H1 (cell line): ENCODE measurements around the gene DSP. TPM values are rescaled to one million over a fixed set of nuclear protein-coding genes. Genes with fewer than 3 reads are reported as not detected.

ENCODE experiments used
- CTCF ChIA-PET: fragments of 300-600 bp; sonication (Branson Sonifier 250); formaldehyde crosslinking; loops from one replicate; lab custom pipeline; 2021; ENCODE audit not compliant: partially characterized antibody; lab: Charles Lee
- POLR2A ChIA-PET: fragments of 300-600 bp; sonication (Branson Sonifier 250); formaldehyde crosslinking; loops from one replicate; lab custom pipeline; 2021; ENCODE audit warnings: inconsistent platforms; ENCODE audit not compliant: partially characterized antibody; lab: Charles Lee
- DNase-seq, 2 experiments: peaks; one replicate each; pipeline versions ENCODE4 v3.0.0 to v3.0.0-alpha.2; 2010 to 2022; ENCODE audit warnings: low spot score in 2 of 2, low read depth in 1 of 2, mixed read lengths in 1 of 2
- FAIRE-seq: peaks from 2 replicates; lab custom pipeline; 2011; peaks lifted over from hg19 to GRCh38; lab: Jason Lieb, UNC
- H2AFZ ChIP-seq: 2 replicates; pipeline ENCODE4 v1.8.1; 2012; ENCODE audit warnings: low read length, inconsistent platforms
- H2AK5ac ChIP-seq: 2 replicates; pipeline ENCODE4 v1.6.1; 2013; ENCODE audit warnings: low read depth, low read length
- H2BK120ac ChIP-seq: replicated peaks from 2 replicates; pipeline ENCODE3; 2013; ENCODE audit warnings: low read depth, low read length, inconsistent platforms
- H2BK12ac ChIP-seq: 2 replicates; pipeline ENCODE4 v1.6.1; 2013; ENCODE audit warnings: low read depth, low read length
- H2BK15ac ChIP-seq: 2 replicates; pipeline ENCODE4 v1.6.1; 2013; ENCODE audit warnings: low read length
- H2BK20ac ChIP-seq: 2 replicates; pipeline ENCODE4 v1.6.1; 2013; ENCODE audit warnings: low read length
- H2BK5ac ChIP-seq: 2 replicates; pipeline ENCODE4 v1.6.1; 2013; ENCODE audit warnings: low read depth, low read length
- H3K14ac ChIP-seq: 2 replicates; pipeline ENCODE4 v1.6.1; 2013; ENCODE audit warnings: inconsistent platforms; ENCODE audit not compliant: insufficient read length
- H3K18ac ChIP-seq: 2 replicates; pipeline ENCODE4 v1.6.1; 2013; ENCODE audit warnings: low read length; ENCODE audit errors: extremely low read depth
- H3K23ac ChIP-seq: 2 replicates; pipeline ENCODE4 v1.6.1; 2013; ENCODE audit warnings: inconsistent platforms; ENCODE audit not compliant: insufficient read length
- H3K23me2 ChIP-seq: 2 replicates; pipeline ENCODE4 v1.6.1; 2013; ENCODE audit warnings: low read depth, low read length
- H3K27ac ChIP-seq: 2 replicates; pipeline ENCODE4 v1.6.1; 2011; ENCODE audit warnings: low read depth, low read length, inconsistent platforms
- H3K27me3 ChIP-seq, 4 experiments: replicated peaks in 1 of 4; 1 replicate in 1 of 4; 2 replicates in 3 of 4; pipeline versions ENCODE4 v1.6.1 to v1.8.1; 2011 to 2013; ENCODE audit warnings: low read length in 3 of 4, mild to moderate bottlenecking in 3 of 4, inconsistent platforms in 2 of 4, mixed read lengths in 2 of 4, moderate library complexity in 1 of 4; ENCODE audit not compliant: control insufficient read depth in 3 of 4, insufficient read depth in 3 of 4; ENCODE audit errors: extremely low read depth in 1 of 4
- H3K36me3 ChIP-seq, 4 experiments: 2 replicates each; pipeline versions ENCODE4 v1.6.1 to v1.8.1; 2011 to 2013; ENCODE audit warnings: mild to moderate bottlenecking in 4 of 4, low read length in 3 of 4, moderate library complexity in 2 of 4, control low read depth in 1 of 4, inconsistent platforms in 1 of 4; ENCODE audit not compliant: insufficient read depth in 4 of 4, control insufficient read depth in 2 of 4
- H3K4ac ChIP-seq: replicated peaks from 2 replicates; pipeline ENCODE3; 2013; ENCODE audit warnings: low read length, low read depth, mixed read lengths, inconsistent platforms; ENCODE audit not compliant: insufficient read length
- H3K4me1 ChIP-seq, 4 experiments: replicated peaks in 1 of 4; 1 replicate in 1 of 4; 2 replicates in 3 of 4; pipeline versions ENCODE4 v1.6.1 to v1.8.1; 2011 to 2013; ENCODE audit warnings: low read length in 3 of 4, inconsistent platforms in 2 of 4, mixed read lengths in 1 of 4; ENCODE audit not compliant: insufficient read depth in 4 of 4, control insufficient read depth in 3 of 4
- H3K4me2 ChIP-seq, 2 experiments: 2 replicates each; pipeline versions ENCODE4 v1.6.1 to v1.8.1; 2011 to 2013; ENCODE audit warnings: low read depth in 2 of 2, low read length in 2 of 2, control low read depth in 1 of 2, inconsistent platforms in 1 of 2, mild to moderate bottlenecking in 1 of 2; ENCODE audit not compliant: insufficient read depth in 1 of 2
- H3K4me3 ChIP-seq, 4 experiments: fragments of 200-600, 300-600 bp in 1 of 4; sonication (generic), shearing (Covaris generic), sonication (Bioruptor Twin) in 1 of 4; 2 replicates each; pipeline versions ENCODE4 v1.5.1 to v1.8.1; 2011 to 2016; ENCODE audit warnings: low read length in 4 of 4, low read depth in 3 of 4, control low read depth in 2 of 4, inconsistent platforms in 2 of 4, mild to moderate bottlenecking in 2 of 4, mixed read lengths in 1 of 4, moderate library complexity in 1 of 4; ENCODE audit not compliant: insufficient read depth in 2 of 4; ENCODE audit errors: extremely low read depth in 1 of 4
- H3K56ac ChIP-seq: replicated peaks from 2 replicates; pipeline ENCODE3; 2013; ENCODE audit warnings: low read depth, mild to moderate bottlenecking, mixed read lengths, low read length, inconsistent platforms; ENCODE audit not compliant: insufficient read length
- H3K79me1 ChIP-seq: 2 replicates; pipeline ENCODE4 v1.6.1; 2013; ENCODE audit warnings: low read depth, low read length, control low read depth
- H3K79me2 ChIP-seq, 2 experiments: 2 replicates each; pipeline versions ENCODE4 v1.6.1 to v1.8.1; 2012 to 2013; ENCODE audit warnings: low read length in 2 of 2, mild to moderate bottlenecking in 2 of 2, inconsistent platforms in 1 of 2; ENCODE audit not compliant: insufficient read depth in 2 of 2, control insufficient read depth in 1 of 2
- H3K9ac ChIP-seq, 4 experiments: replicated peaks in 1 of 4; 1 replicate in 1 of 4; 2 replicates in 3 of 4; pipeline versions ENCODE4 v1.6.1 to v1.8.1; 2011 to 2013; ENCODE audit warnings: low read depth in 3 of 4, low read length in 3 of 4, control low read depth in 2 of 4, mild to moderate bottlenecking in 2 of 4, moderate library complexity in 2 of 4, inconsistent platforms in 1 of 4; ENCODE audit errors: extremely low read depth in 1 of 4
- H3K9me3 ChIP-seq, 2 experiments: 2 replicates each; pipeline versions ENCODE4 v1.6.1 to v1.8.1; 2012 to 2013; ENCODE audit warnings: mild to moderate bottlenecking in 2 of 2, moderate library complexity in 2 of 2, control low read depth in 1 of 2, inconsistent platforms in 1 of 2, low read depth in 1 of 2, low read length in 1 of 2, mixed read lengths in 1 of 2; ENCODE audit not compliant: insufficient read depth in 2 of 2
- H4K20me1 ChIP-seq, 2 experiments: replicated peaks in 1 of 2; 2 replicates each; pipeline versions ENCODE3 to v1.8.1; 2011 to 2013; ENCODE audit warnings: inconsistent platforms in 2 of 2, low read length in 2 of 2, mild to moderate bottlenecking in 1 of 2; ENCODE audit not compliant: insufficient read depth in 2 of 2, control insufficient read depth in 1 of 2
- H4K5ac ChIP-seq: 2 replicates; pipeline ENCODE4 v1.6.1; 2013; ENCODE audit warnings: low read length, low read depth, mixed read lengths, inconsistent platforms; ENCODE audit not compliant: insufficient read length
- H4K8ac ChIP-seq: 2 replicates; pipeline ENCODE4 v1.8.0; 2013; ENCODE audit warnings: mild to moderate bottlenecking, moderate library complexity, low read length, inconsistent platforms; ENCODE audit not compliant: insufficient read depth; ENCODE audit errors: extremely low read depth
- H4K91ac ChIP-seq: replicated peaks from 2 replicates; pipeline ENCODE3; 2013; ENCODE audit warnings: low read length, mixed read lengths, inconsistent platforms; ENCODE audit not compliant: insufficient read length
- FOSL1 ChIP-seq: IDR thresholded peaks from 2 replicates; pipeline ENCODE4 v1.6.1; 2011; ENCODE audit warnings: mild to moderate bottlenecking, low read depth, low read length, moderate library complexity; ENCODE audit not compliant: insufficient read depth
- WGBS, 2 experiments: shearing (Covaris generic) in 1 of 2; methylation state at CpG; one replicate each; pipeline versions ENCODE4 v1.1.6 to v1.1.7; 2013 to 2015; ENCODE audit warnings: low lambda C conversion rate in 2 of 2, mixed read lengths in 2 of 2, inconsistent platforms in 1 of 2, low coverage in 1 of 2, missing lambda C conversion rate in 1 of 2; ENCODE audit not compliant: insufficient replicate concordance in 2 of 2, insufficient coverage in 1 of 2, insufficient read length in 1 of 2; ENCODE audit errors: extremely low coverage in 1 of 2, missing lambda C conversion rate in 1 of 2; 5-methylcytosine and 5-hydroxymethylcytosine counted together
- polyA plus RNA-seq, 7 experiments: library from polyadenylated mRNA; depleted of rRNA in 3 of 7; stranded (reverse) in 5 of 7; unstranded in 2 of 7; fragments of >200 nt in 5 of 7; fragments of 200-250 nt in 2 of 7; gene quantifications; 1 replicate in 5 of 7; 2 replicates in 1 of 7; 4 replicates in 1 of 7; pipeline versions ENCODE4 v1.2.1 to v1.2.3, GENCODE V29; 2011 to 2013; ENCODE audit warnings: missing spikeins in 2 of 7, mixed read lengths in 2 of 7
- total RNA-seq: library from RNA; stranded (reverse); fragmentation: NEBNext Ultra II Directional; extraction: Animal tissue kit (Norgen Biotek cat#: 25700); gene quantifications from 2 replicates; pipeline ENCODE4 v1.2.1, GENCODE V29; 2021

DSP gene
- total and polyA plus RNA-seq, 2 of the 8 experiments (the other 6 are each of a cell fraction or from before 2014, with no cell fraction given) = 14.3 to 48.5 TPM

DNA sequence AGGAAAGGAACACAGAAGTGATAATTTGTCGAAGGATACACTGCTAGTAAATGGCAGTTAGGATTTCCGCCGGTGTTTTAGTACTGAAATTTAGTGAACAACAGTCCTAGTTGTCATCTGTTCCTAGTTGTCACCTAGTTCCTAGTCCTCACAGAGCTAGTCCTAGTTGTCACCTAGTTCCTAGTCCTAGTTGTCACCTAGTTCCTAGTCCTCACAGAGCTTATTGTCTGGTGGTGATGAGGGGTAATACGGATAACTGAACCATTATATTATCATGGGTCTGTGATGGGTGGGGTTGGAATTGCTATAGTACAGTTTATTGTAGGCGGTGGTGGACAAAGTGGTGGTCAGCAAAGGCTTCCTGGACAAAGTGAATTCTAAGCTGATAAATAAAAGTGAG is 50.3 kb downstream of the DSP start:
- no peak for FAIRE-seq
- no peak overlapping the region for H2BK20ac ChIP-seq

More for the DNA sequence above, 50.3 kb downstream of the DSP start:
- Histone ChIP-seq H2BK12ac (no peak overlapping the region), H3K4me3 (peak overlapping the region in 2 of 4 experiments; percentile 74 to 91; a peak in 2 of 8 replicates), H3K9me3 (no peaks in the 10 kb centered on the region), H3K27ac (no peak overlapping the region), H2BK15ac (no peak overlapping the region), H2BK120ac (no peak overlapping the region), H4K91ac (no peak overlapping the region), H3K79me2 (peaks cover 6 to 35% of the 10 kb centered on the region in 2 experiments), H3K9ac (no peak overlapping the region), H3K23me2 (peaks cover 9% of the 10 kb centered on the region), H3K4ac (no peak overlapping the region), H3K79me1 (peaks cover 7% of the 10 kb centered on the region), H4K8ac (no peak overlapping the region), H3K4me1 (peaks cover 0 to 10% (median 2%) of the 10 kb centered on the region in 4 experiments; a peak in 2 of 7 replicates), H2AFZ (no peak overlapping the region), H3K18ac (no peak overlapping the region), H4K20me1 (peaks cover 0 to 12% of the 10 kb centered on the region in 2 experiments), H4K5ac (no peak overlapping the region), H2BK5ac (no peak overlapping the region), H3K14ac (no peak overlapping the region), H3K56ac (no peak overlapping the region), H3K4me2 (peak overlapping the region; percentile 75 to 79), H3K27me3 (no peaks in the 10 kb centered on the region), H3K23ac (no peak overlapping the region), H3K36me3 (peaks cover 5 to 33% (median 18%) of the 10 kb centered on the region in 4 experiments), H2AK5ac (no peak overlapping the region)
- DNase-seq = no peak
- WGBS, 2 experiments = 89% methylated on average over 5 of the region's 5 CpGs; no CpG with 5 or more reads in 1 of the 2 experiments
- ChIA-PET CTCF (interaction anchor here (0.6 to 1.7 kb wide), 4 partner anchors 24 to 1434 kb away, joined by 3 to 8 read pairs (median 6); no protein-coding TSS in a partner anchor), POLR2A (interaction anchor here (0.8 to 1.3 kb wide), 3 partner anchors 9 to 207 kb away, joined by 3 to 4 read pairs (median 3); partner anchors contain the start of gene RIOK1)
- TF ChIP-seq FOSL1 = no peak
